B cell (primary cell): ENCODE data around the gene DOP1B. TPM values are rescaled to one million over a fixed set of nuclear protein-coding genes. Genes with fewer than 3 reads are reported as not detected.

ENCODE experiments used
- ATAC-seq: fragments of 200-7000 bp; cut with Tn5 transposase; one replicate; pipeline ENCODE4 v1.10.0; 2021; ENCODE audit warnings: low read depth, mild to moderate bottlenecking, moderate number of reproducible peaks, moderate library complexity
- CTCF ChIA-PET: fragments of 350-600 bp; sonication (Branson Sonifier 250); formaldehyde crosslinking; loops from one replicate; lab custom pipeline; 2021; ENCODE audit warnings: antibody characterized with exemption, inconsistent platforms; lab: Charles Lee
- POLR2A ChIA-PET: fragments of 350-600 bp; sonication (Branson Sonifier 250); formaldehyde crosslinking; loops from one replicate; lab custom pipeline; 2021; ENCODE audit warnings: antibody characterized with exemption; lab: Charles Lee
- DNase-seq: peaks from one replicate; pipeline ENCODE4 v3.0.0; 2013
- H2AFZ ChIP-seq: 2 replicates; pipeline ENCODE4 v1.6.1; 2012; ENCODE audit warnings: mild to moderate bottlenecking, low read depth, low read length; ENCODE audit not compliant: insufficient read depth, poor library complexity, severe bottlenecking
- H3K27ac ChIP-seq, 2 donors: 1 replicate in 1 of 2; 2 replicates in 1 of 2; pipeline ENCODE4 v1.5.1; 2012 to 2013; ENCODE audit warnings: low read length in 2 of 2, mild to moderate bottlenecking in 2 of 2, moderate library complexity in 1 of 2
- H3K27me3 ChIP-seq, 4 experiments: fragments of 200-600 bp in 1 of 4; sonication (generic) in 1 of 4; replicated peaks in 1 of 4; 1 replicate in 2 of 4; 2 replicates in 2 of 4; pipeline versions ENCODE4 v1.6.1 to v1.7.0; 2013 to 2016; ENCODE audit warnings: low read length in 3 of 4, mild to moderate bottlenecking in 2 of 4, mixed read lengths in 1 of 4, moderate library complexity in 1 of 4; ENCODE audit not compliant: insufficient read depth in 4 of 4, control insufficient read depth in 3 of 4; ENCODE audit errors: control extremely low read depth in 1 of 4
- H3K36me3 ChIP-seq, 2 experiments: replicated peaks in 1 of 2; 1 replicate in 1 of 2; 2 replicates in 1 of 2; pipeline versions ENCODE4 v1.6.1 to v1.7.1; 2013; ENCODE audit warnings: low read length in 1 of 2; ENCODE audit not compliant: insufficient read depth in 2 of 2, control insufficient read depth in 1 of 2; ENCODE audit errors: control extremely low read depth in 1 of 2, extremely low read depth in 1 of 2
- H3K4me1 ChIP-seq, 2 donors: fragments of 200-600 bp in 1 of 2; sonication (generic) in 1 of 2; 1 replicate in 1 of 2; 2 replicates in 1 of 2; pipeline versions ENCODE4 v1.5.1 to v1.6.1; 2013 to 2017; ENCODE audit warnings: low read length in 2 of 2; ENCODE audit not compliant: control insufficient read depth in 2 of 2, insufficient read depth in 2 of 2
- H3K4me2 ChIP-seq: replicated peaks from 2 replicates; pipeline ENCODE3; 2012; ENCODE audit warnings: mild to moderate bottlenecking, low read depth, low read length; ENCODE audit not compliant: poor library complexity, severe bottlenecking
- H3K4me3 ChIP-seq, 5 experiments: fragments of 200-600 bp in 1 of 5; sonication (generic) in 1 of 5; 1 replicate in 3 of 5; 2 replicates in 2 of 5; pipeline versions ENCODE4 v1.5.1 to v1.7.0; 2011 to 2016; ENCODE audit warnings: low read length in 4 of 5, mild to moderate bottlenecking in 4 of 5, low read depth in 2 of 5, control low read depth in 1 of 5, moderate library complexity in 1 of 5; ENCODE audit not compliant: insufficient read depth in 1 of 5; ENCODE audit errors: control extremely low read depth in 1 of 5, extremely low read depth in 1 of 5
- H3K79me2 ChIP-seq: fragments of 200-600 bp; sonication (generic); one replicate; pipeline ENCODE4 v1.6.0; 2016; ENCODE audit warnings: low read length; ENCODE audit not compliant: control insufficient read depth, insufficient read depth
- H3K9ac ChIP-seq: fragments of 200-600 bp; sonication (generic); 2 replicates; pipeline ENCODE4 v1.6.1; 2017; ENCODE audit warnings: mild to moderate bottlenecking, low read length, moderate library complexity
- H3K9me3 ChIP-seq, 3 donors: one replicate each; pipeline versions ENCODE4 v1.6.1 to v1.7.1; 2013; ENCODE audit warnings: low read length in 2 of 3; ENCODE audit not compliant: control insufficient read depth in 2 of 3, insufficient read depth in 1 of 3; ENCODE audit errors: control extremely low read depth in 1 of 3
- H4K20me1 ChIP-seq: 2 replicates; pipeline ENCODE4 v1.6.0; 2012; ENCODE audit warnings: mild to moderate bottlenecking, low read length; ENCODE audit not compliant: insufficient read depth, control insufficient read depth, poor library complexity, severe bottlenecking
- H3K27ac Mint-ChIP-seq: one replicate; pipeline ENCODE4 v1.8.0; 2021; ENCODE audit warnings: mixed read lengths
- H3K27me3 Mint-ChIP-seq: one replicate; pipeline ENCODE4 v1.8.0; 2021; ENCODE audit warnings: mixed read lengths
- H3K4me1 Mint-ChIP-seq: one replicate; pipeline ENCODE4 v1.8.0; 2021; ENCODE audit warnings: mixed read lengths
- H3K4me3 Mint-ChIP-seq: one replicate; pipeline ENCODE4 v1.8.0; 2021; ENCODE audit warnings: mixed read lengths
- H3K9me3 Mint-ChIP-seq: one replicate; pipeline ENCODE4 v1.8.0; 2022; ENCODE audit warnings: mixed read lengths; ENCODE audit not compliant: insufficient read depth
- CTCF ChIP-seq: fragments of 200-600 bp; IDR thresholded peaks from one replicate; pipeline ENCODE4 v1.8.0; 2022; ENCODE audit warnings: antibody characterized with exemption, mild to moderate bottlenecking
- EZH2 ChIP-seq: IDR thresholded peaks from 2 replicates; pipeline ENCODE4 v1.6.1; 2012; ENCODE audit warnings: borderline replicate concordance, low read depth, mild to moderate bottlenecking, moderate library complexity, low read length; ENCODE audit not compliant: insufficient read depth, poor library complexity, severe bottlenecking
- WGBS: methylation state at CpG from one replicate; pipeline ENCODE4 v1.1.5; 2013; ENCODE audit warnings: missing lambda C conversion rate; ENCODE audit not compliant: insufficient coverage; 5-methylcytosine and 5-hydroxymethylcytosine counted together
- intact Hi-C: fragments of 100-400 bp; cut with micrococcal nuclease; formaldehyde crosslinking; loops from one replicate; pipeline ENCODE4 v1.10.0; 2022
- polyA plus RNA-seq: library from polyadenylated mRNA; depleted of rRNA; stranded (reverse); fragments of >200 nt; gene quantifications from 2 replicates; pipeline ENCODE4 v1.2.3, GENCODE V29; 2012
- total RNA-seq, 2 donors: library from RNA; stranded (reverse); fragments of 120-200 nt in 1 of 2; gene quantifications; 1 replicate in 1 of 2; 2 replicates in 1 of 2; pipeline versions ENCODE4 v1.2.3 to v1.2.4, GENCODE V29; 2013 to 2022

Gene DOP1B
- total and polyA plus RNA-seq, 2 donors (not counting 1 experiment from before 2014, with no cell fraction given): 31.3 to 44.2 TPM

DNA sequence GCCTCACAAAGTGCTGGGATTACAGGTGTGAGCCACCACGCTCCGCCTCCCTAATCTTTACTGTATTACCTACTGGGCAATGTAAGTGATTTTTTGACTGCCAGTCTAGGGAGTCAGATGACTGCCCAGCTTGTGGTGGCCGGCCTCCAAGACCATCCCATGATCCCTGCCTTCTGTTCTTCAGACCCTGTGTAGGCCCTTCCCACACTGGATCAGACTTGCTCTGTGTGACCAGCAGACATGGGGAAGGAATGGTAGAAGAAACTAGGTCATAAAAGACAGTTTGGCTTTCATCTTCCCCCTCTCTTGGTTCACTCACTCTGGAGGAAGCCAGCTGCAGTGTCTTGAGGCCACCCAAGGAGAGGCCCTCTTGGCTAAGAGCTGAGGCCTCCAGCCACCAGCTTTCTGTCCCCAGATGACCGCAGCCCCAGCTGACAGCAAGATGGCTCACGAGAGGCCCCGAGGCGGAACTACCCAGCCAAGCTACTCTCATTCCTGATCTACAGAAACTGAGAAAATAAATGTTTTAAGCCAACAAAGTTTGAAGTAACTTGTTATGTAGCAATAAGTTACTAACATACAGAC lies 36.2 kb upstream of the DOP1B start:
- H3K4me3 ChIP-seq: no peak overlapping the region
- no peak overlapping the region for H3K4me3 Mint-ChIP-seq
- intact Hi-C loops: no loop called here
- ChIA-PET POLR2A (no interaction called here), CTCF (interaction anchor here (0.6 to 1.0 kb wide), 2 partner anchors 34 to 40 kb away, joined by 3 read pairs; no protein-coding TSS in a partner anchor)
- no peaks in the 10 kb centered on the region for H3K9me3 Mint-ChIP-seq
- H3K4me1 ChIP-seq: peaks cover 0 to 5% of the 10 kb centered on the region in 2 donors
- H3K9ac ChIP-seq: no peak overlapping the region
- no peaks in the 10 kb centered on the region for H3K27me3 ChIP-seq
- 100% methylated on average over 2 of the region's 7 CpGs for WGBS
- peaks cover 1% of the 10 kb centered on the region for H3K4me1 Mint-ChIP-seq
- no peak for ATAC-seq
- no peak overlapping the region for H3K27ac ChIP-seq
- H3K79me2 ChIP-seq: no peaks in the 10 kb centered on the region
- H3K9me3 ChIP-seq: no peaks in the 10 kb centered on the region
- H2AFZ ChIP-seq: no peak overlapping the region
- no peak for TF ChIP-seq CTCF
- TF ChIP-seq EZH2: no peak
- no peak for DNase-seq
- no peaks in the 10 kb centered on the region for H4K20me1 ChIP-seq
- no peak overlapping the region for H3K27ac Mint-ChIP-seq
- H3K27me3 Mint-ChIP-seq: no peaks in the 10 kb centered on the region
- no peak overlapping the region for H3K4me2 ChIP-seq
- no peaks in the 10 kb centered on the region for H3K36me3 ChIP-seq

DNA sequence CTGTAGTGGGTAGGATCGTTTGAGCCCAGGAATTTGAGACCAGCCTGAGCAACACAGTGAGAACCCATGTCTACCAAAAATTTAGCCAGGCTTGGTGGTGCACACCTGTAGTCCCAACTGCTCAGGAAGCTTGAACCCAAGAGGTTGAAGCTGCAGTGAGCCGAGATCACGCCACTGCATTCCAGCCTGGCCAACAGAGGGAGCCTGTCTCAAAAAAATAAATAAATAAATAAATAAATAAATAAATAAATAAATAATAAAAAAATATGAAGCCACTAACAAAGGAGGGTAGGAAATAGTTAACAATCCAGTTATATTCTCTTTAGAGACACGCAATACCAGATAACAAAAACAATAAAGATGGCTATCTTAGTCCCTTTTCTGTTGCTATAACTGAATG lies 33.6 kb upstream of the DOP1B start:
- no peak overlapping the region for H3K27ac ChIP-seq
- no peak overlapping the region for H2AFZ ChIP-seq
- no peaks in the 10 kb centered on the region for H4K20me1 ChIP-seq
- H3K9me3 ChIP-seq: no peaks in the 10 kb centered on the region
- no peaks in the 10 kb centered on the region for H3K36me3 ChIP-seq
- H3K27ac Mint-ChIP-seq: no peak overlapping the region
- no peaks in the 10 kb centered on the region for H3K9me3 Mint-ChIP-seq
- DNase-seq (no peak), ATAC-seq (no peak)
- H3K4me1 ChIP-seq: peaks cover 0 to 3% of the 10 kb centered on the region in 2 donors
- intact Hi-C loops: no loop called here
- TF ChIP-seq CTCF: no peak
- TF ChIP-seq EZH2: no peak
- no peak overlapping the region for H3K4me3 ChIP-seq
- peaks cover 4% of the 10 kb centered on the region for H3K4me1 Mint-ChIP-seq
- no peak overlapping the region for H3K4me2 ChIP-seq
- CTCF ChIA-PET: interaction anchor here (1.2 to 1.9 kb wide), 3 partner anchors 9 to 71 kb away, joined by 3 to 6 read pairs (median 6); no protein-coding TSS in a partner anchor
- H3K79me2 ChIP-seq: no peaks in the 10 kb centered on the region
- no peaks in the 10 kb centered on the region for H3K27me3 ChIP-seq
- WGBS: 63% methylated on average over 1 of the region's 4 CpGs
- H3K27me3 Mint-ChIP-seq: no peaks in the 10 kb centered on the region
- POLR2A ChIA-PET: interaction anchor here (0.6 kb wide), 1 partner anchor 15 kb away, joined by 6 read pairs; no protein-coding TSS in a partner anchor
- no peak overlapping the region for H3K9ac ChIP-seq
- no peak overlapping the region for H3K4me3 Mint-ChIP-seq
